HEK293 (cell line): Measurements from ENCODE around the gene DLX6.

ENCODE experiments used
- CTCF ChIA-PET: fragments of 350-600 bp; formaldehyde crosslinking; extraction: SDS; loops from one replicate; lab custom pipeline; 2021; ENCODE audit warnings: antibody characterized with exemption; lab: Yijun Ruan, JAX
- POLR2A ChIA-PET: fragments of 300-600 bp; formaldehyde crosslinking; extraction: SDS; loops from one replicate; lab custom pipeline; 2020; ENCODE audit warnings: antibody characterized with exemption, inconsistent platforms; lab: Yijun Ruan, JAX
- H3K27ac ChIP-seq: fragments of 200-500 bp; sonication (Bioruptor generic); 2 replicates; pipeline ENCODE4 v1.5.1; 2014; ENCODE audit warnings: low read depth, low read length, control low read depth, inconsistent platforms; ENCODE audit errors: extremely low read depth
- H3K36me3 ChIP-seq, 2 experiments: fragments of 200-500 bp in 1 of 2; sonication (Bioruptor generic) in 1 of 2; 1 replicate in 1 of 2; 2 replicates in 1 of 2; pipeline ENCODE4 v1.5.1; 2014 to 2017; ENCODE audit warnings: inconsistent platforms in 2 of 2, low read length in 2 of 2; ENCODE audit not compliant: control insufficient read depth in 2 of 2, insufficient read depth in 1 of 2
- H3K4me1 ChIP-seq: fragments of 200-500 bp; sonication (Bioruptor generic); 2 replicates; pipeline ENCODE4 v1.5.1; 2014; ENCODE audit warnings: mild to moderate bottlenecking, low read length, inconsistent platforms; ENCODE audit not compliant: control insufficient read depth, insufficient read depth
- H3K4me3 ChIP-seq: 2 replicates; pipeline ENCODE4 v1.5.1; 2011; ENCODE audit warnings: low read depth, mild to moderate bottlenecking, control low read depth, low read length, moderate library complexity
- H3K9me3 ChIP-seq: fragments of 200-500 bp; sonication (Bioruptor generic); 2 replicates; pipeline ENCODE4 v1.5.1; 2014; ENCODE audit warnings: low read depth, low read length, inconsistent platforms; ENCODE audit not compliant: control insufficient read depth, insufficient read depth
- AEBP2 ChIP-seq: fragments of 450-650 bp; formaldehyde crosslinking; IDR thresholded peaks from 2 replicates; pipeline ENCODE4 v1.5.1; 2016; ENCODE audit warnings: missing biosample characterization, missing genetic modification characterization, borderline replicate concordance
- GLI2 ChIP-seq: fragments of 450-650 bp; formaldehyde crosslinking; IDR thresholded peaks from 2 replicates; pipeline ENCODE4; 2017; ENCODE audit warnings: missing biosample characterization, missing genetic modification characterization, low read depth, borderline replicate concordance
- KLF9 ChIP-seq: fragments of 450-650 bp; formaldehyde crosslinking; IDR thresholded peaks from 2 replicates; pipeline ENCODE4 v1.5.1; 2016; ENCODE audit warnings: missing biosample characterization, missing genetic modification characterization, low read depth
- SCRT2 ChIP-seq: fragments of 450-650 bp; formaldehyde crosslinking; IDR thresholded peaks from 2 replicates; pipeline ENCODE4 v1.5.1; 2016; ENCODE audit warnings: missing biosample characterization, missing genetic modification characterization
- SP2 ChIP-seq: fragments of 450-650 bp; formaldehyde crosslinking; IDR thresholded peaks from 2 replicates; pipeline ENCODE4 v1.5.1; 2016; ENCODE audit warnings: missing biosample characterization, missing genetic modification characterization
- ZBTB1 ChIP-seq: fragments of 450-650 bp; formaldehyde crosslinking; IDR thresholded peaks from 2 replicates; pipeline ENCODE4 v1.5.1; 2016; ENCODE audit warnings: missing biosample characterization, missing genetic modification characterization
- ZIC2 ChIP-seq: fragments of 450-650 bp; formaldehyde crosslinking; IDR thresholded peaks from 2 replicates; pipeline ENCODE4 v1.5.1; 2016; ENCODE audit warnings: missing biosample characterization, missing genetic modification characterization
- ZNF175 ChIP-seq: fragments of 450-650 bp; formaldehyde crosslinking; IDR thresholded peaks from 2 replicates; pipeline ENCODE4 v1.5.1; 2016; ENCODE audit warnings: missing biosample characterization, missing genetic modification characterization
- ZNF266 ChIP-seq: fragments of 450-650 bp; formaldehyde crosslinking; IDR thresholded peaks from 2 replicates; pipeline ENCODE4 v1.5.1; 2016; ENCODE audit warnings: missing biosample characterization, missing genetic modification characterization, low read depth
- ZNF350 ChIP-seq: fragments of 450-650 bp; formaldehyde crosslinking; IDR thresholded peaks from 2 replicates; pipeline ENCODE4 v1.5.0; 2017; ENCODE audit warnings: missing biosample characterization, mild to moderate bottlenecking, missing genetic modification characterization
- ZNF394 ChIP-seq: fragments of 450-650 bp; formaldehyde crosslinking; IDR thresholded peaks from 2 replicates; pipeline ENCODE4 v1.5.1; 2016; ENCODE audit warnings: missing biosample characterization, missing genetic modification characterization, mild to moderate bottlenecking, moderate library complexity, borderline replicate concordance
- ZNF449 ChIP-seq: fragments of 450-650 bp; formaldehyde crosslinking; IDR thresholded peaks from 2 replicates; pipeline ENCODE4 v1.5.1; 2017; ENCODE audit warnings: missing biosample characterization, mild to moderate bottlenecking, missing genetic modification characterization, moderate library complexity
- ZNF473 ChIP-seq: fragments of 450-650 bp; formaldehyde crosslinking; IDR thresholded peaks from 2 replicates; pipeline ENCODE4 v1.5.1; 2017; ENCODE audit warnings: missing biosample characterization, missing genetic modification characterization
- ZNF585B ChIP-seq: fragments of 450-650 bp; formaldehyde crosslinking; IDR thresholded peaks from 2 replicates; pipeline ENCODE4 v1.5.1; 2016; ENCODE audit warnings: missing biosample characterization, missing genetic modification characterization
- ZNF629 ChIP-seq: fragments of 450-650 bp; formaldehyde crosslinking; IDR thresholded peaks from 2 replicates; pipeline ENCODE4 v1.5.1; 2017; ENCODE audit warnings: missing biosample characterization, missing genetic modification characterization
- ZNF664 ChIP-seq: fragments of 450-650 bp; formaldehyde crosslinking; IDR thresholded peaks from 2 replicates; pipeline ENCODE4 v1.5.1; 2016; ENCODE audit warnings: missing biosample characterization, missing genetic modification characterization
- ZSCAN16 ChIP-seq: fragments of 450-650 bp; formaldehyde crosslinking; IDR thresholded peaks from 2 replicates; pipeline ENCODE4 v1.5.1; 2016; ENCODE audit warnings: missing biosample characterization, missing genetic modification characterization
- ZSCAN23 ChIP-seq: fragments of 450-650 bp; formaldehyde crosslinking; IDR thresholded peaks from 2 replicates; pipeline ENCODE4 v1.5.1; 2016; ENCODE audit warnings: missing biosample characterization, missing genetic modification characterization
- ZSCAN30 ChIP-seq: fragments of 450-650 bp; IDR thresholded peaks from 2 replicates; pipeline ENCODE4 v1.5.1; 2018; ENCODE audit warnings: missing biosample characterization, mild to moderate bottlenecking, missing genetic modification characterization, moderate library complexity

The DLX6 gene

GRCh38 chr7:97006816-97007582, 1.6 kb downstream of the DLX6 start (continued):
- TF ChIP-seq GLI2 (no peak), ZSCAN23 (tag by site-specific recombination) (no peak), ZBTB1 (tag by site-specific recombination) (no peak), AEBP2 (tag by site-specific recombination) (no peak), ZNF175 (no peak), ZSCAN16 (tag by site-specific recombination) (no peak)

- H3K4me1 ChIP-seq, result peaks cover 3% of the 10 kb centered on the region; the same call in 1 of the 2 replicates
- H3K9me3 ChIP-seq, result no peaks in the 10 kb centered on the region
- no peak overlapping the region for H3K27ac ChIP-seq
- POLR2A ChIA-PET, result interaction anchor here (2.7 to 2.9 kb wide), 2 partner anchors 9 to 16 kb away, joined by 13 to 44 read pairs; partner anchors contain the start of gene DLX5
- H3K4me3 ChIP-seq, result no peak overlapping the region
- TF ChIP-seq KLF9 (tag by site-specific recombination) (no peak), SCRT2 (tag by site-specific recombination) (no peak), ZSCAN16 (tag by site-specific recombination) (no peak), ZNF266 (tag by site-specific recombination) (no peak), ZNF473 (tag by site-specific recombination) (no peak), ZNF664 (tag by site-specific recombination) (no peak), ZNF629 (tag by site-specific recombination) (no peak), ZSCAN30 (no peak)
- TF ChIP-seq, all 188 proteins: peak for 0
- H3K36me3 ChIP-seq, result peaks cover 15 to 24% of the 10 kb centered on the region in 2 experiments
- CTCF ChIA-PET, result interaction anchor here (0.6 to 4.8 kb wide), 2 partner anchors 8 to 57 kb away, joined by 3 to 19 read pairs; no protein-coding TSS in a partner anchor
Measured at GRCh38 chr7:97007583-97007861, 2.2 kb downstream of the DLX6 start.

- H3K4me3 ChIP-seq, result no peak overlapping the region
- no peak overlapping the region for H3K27ac ChIP-seq
- CTCF ChIA-PET, result interaction anchor here (4.8 kb wide), 1 partner anchor 7 kb away, joined by 19 read pairs; no protein-coding TSS in a partner anchor
- no peaks in the 10 kb centered on the region for H3K9me3 ChIP-seq
- H3K4me1 ChIP-seq, result peaks cover 3% of the 10 kb centered on the region; the same call in 1 of the 2 replicates
- TF ChIP-seq ZIC2 (tag by site-specific recombination), result no peak
- TF ChIP-seq ZNF175, result no peak
- no peak for TF ChIP-seq ZNF394 (tag by site-specific recombination)
- no peak for TF ChIP-seq ZNF585B
- no peak for TF ChIP-seq ZNF350
- TF ChIP-seq SP2 (tag by site-specific recombination), result no peak
- TF ChIP-seq ZNF449 (tag by site-specific recombination), result no peak
- TF ChIP-seq, all 188 proteins: peak for 0
- peaks cover 15 to 24% of the 10 kb centered on the region in 2 experiments for H3K36me3 ChIP-seq
- POLR2A ChIA-PET, result interaction anchor here (2.7 kb wide), 1 partner anchor 16 kb away, joined by 13 read pairs; the partner anchor contains the start of gene DLX5
Measured at GRCh38 chr7:97008275-97008917, 3.0 kb downstream of the DLX6 start.
